ENCODE results near the gene PRKCZ. TPM values are rescaled to one million over a fixed set of nuclear protein-coding genes. Genes with fewer than 3 reads are reported as not detected.

The PRKCZ gene
- total RNA-seq, 1 experiment from 2014 or later = 45.9 TPM

DNA sequence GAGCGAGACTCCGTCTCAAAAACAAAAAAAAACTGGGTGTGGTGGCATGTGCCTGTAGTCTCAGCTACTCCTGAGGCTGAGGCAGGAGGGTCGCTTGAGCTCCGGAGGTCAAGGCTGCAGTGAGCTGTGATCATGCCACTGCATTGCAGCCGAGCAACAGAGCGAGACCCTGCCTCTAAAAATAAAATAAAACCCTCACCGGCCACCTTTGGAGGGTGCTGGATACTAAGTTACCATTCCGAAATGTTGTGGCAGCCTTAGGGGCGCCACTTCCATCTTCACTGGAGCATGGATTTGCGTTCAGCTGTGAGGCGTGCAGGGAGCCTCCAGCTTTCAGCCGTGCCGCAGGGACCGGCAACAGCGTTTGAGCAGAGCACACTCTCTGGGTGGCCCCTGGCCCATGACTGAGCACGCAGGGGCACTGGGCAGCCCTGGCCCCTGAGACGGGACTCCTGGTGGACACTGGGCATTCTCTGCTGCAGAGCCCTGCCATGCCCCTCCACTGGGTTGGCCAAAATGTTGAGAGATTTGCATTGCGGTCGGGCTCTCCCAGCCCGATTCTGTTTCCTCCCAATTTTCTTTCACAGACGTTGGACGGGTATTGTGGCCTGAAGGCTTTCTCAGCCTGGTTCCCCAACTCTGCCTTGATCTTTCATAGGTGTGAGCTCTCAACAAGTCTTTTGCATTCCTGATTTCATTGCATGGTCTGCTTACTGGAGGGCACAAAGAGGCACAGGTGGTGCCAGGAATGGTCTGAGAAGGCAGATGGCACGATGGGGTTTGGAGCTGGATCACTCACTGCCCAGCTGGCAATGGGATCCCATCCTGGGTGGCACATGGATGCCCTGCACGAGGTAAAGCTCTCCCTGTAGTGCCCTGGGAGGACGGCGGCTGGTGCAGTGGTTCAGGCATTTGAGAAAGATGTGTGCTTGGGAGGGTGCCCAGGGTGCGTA, 40.8 kb upstream of the PRKCZ start:
- TF ChIP-seq, protein P1, sequence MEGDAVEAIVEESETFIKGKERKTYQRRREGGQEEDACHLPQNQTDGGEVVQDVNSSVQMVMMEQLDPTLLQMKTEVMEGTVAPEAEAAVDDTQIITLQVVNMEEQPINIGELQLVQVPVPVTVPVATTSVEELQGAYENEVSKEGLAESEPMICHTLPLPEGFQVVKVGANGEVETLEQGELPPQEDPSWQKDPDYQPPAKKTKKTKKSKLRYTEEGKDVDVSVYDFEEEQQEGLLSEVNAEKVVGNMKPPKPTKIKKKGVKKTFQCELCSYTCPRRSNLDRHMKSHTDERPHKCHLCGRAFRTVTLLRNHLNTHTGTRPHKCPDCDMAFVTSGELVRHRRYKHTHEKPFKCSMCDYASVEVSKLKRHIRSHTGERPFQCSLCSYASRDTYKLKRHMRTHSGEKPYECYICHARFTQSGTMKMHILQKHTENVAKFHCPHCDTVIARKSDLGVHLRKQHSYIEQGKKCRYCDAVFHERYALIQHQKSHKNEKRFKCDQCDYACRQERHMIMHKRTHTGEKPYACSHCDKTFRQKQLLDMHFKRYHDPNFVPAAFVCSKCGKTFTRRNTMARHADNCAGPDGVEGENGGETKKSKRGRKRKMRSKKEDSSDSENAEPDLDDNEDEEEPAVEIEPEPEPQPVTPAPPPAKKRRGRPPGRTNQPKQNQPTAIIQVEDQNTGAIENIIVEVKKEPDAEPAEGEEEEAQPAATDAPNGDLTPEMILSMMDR (IDR thresholded peaks at IDR 0.05; ENCODE audit: insufficient read depth in 1 of 2, low read depth in 1 of 2, low read length in 1 of 2, severe bottlenecking in 1 of 2, unreplicated experiment in 1 of 2) = no peak
- intact Hi-C loops (cut with micrococcal nuclease; ENCODE audit: unreplicated experiment) = no loop called here
- H3K4me1 Mint-ChIP-seq (ENCODE audit: low read depth, unreplicated experiment) = no peaks in the 10 kb centered on the region
- no peak for DNase-seq
- no peaks in the 10 kb centered on the region for H3K4me1 ChIP-seq
- no peak overlapping the region for H3K4me3 ChIP-seq (ENCODE audit: low read depth, low read length)
- no TSS peak for BruUV-seq (replicated peaks)
- H3K27ac Mint-ChIP-seq (ENCODE audit: unreplicated experiment) = no peak overlapping the region
- ChIA-PET CTCF (interaction anchor here (0.9 kb wide), 1 partner anchor 35 kb away, joined by 3 read pairs; no protein-coding TSS in a partner anchor), POLR2A (no interaction called here)
- no peaks in the 10 kb centered on the region for H3K9me3 Mint-ChIP-seq (ENCODE audit: unreplicated experiment)
- no peaks in the 10 kb centered on the region; the same call in 1 of the 2 replicates for H3K27me3 ChIP-seq (replicated peaks; ENCODE audit: control insufficient read depth, insufficient read depth, low read length)
- no peaks in the 10 kb centered on the region for H3K36me3 ChIP-seq (ENCODE audit: control insufficient read depth, insufficient read depth, low read length)
- H3K4me3 Mint-ChIP-seq (ENCODE audit: unreplicated experiment) = no peak overlapping the region
- H3K36me3 Mint-ChIP-seq (ENCODE audit: insufficient read depth, unreplicated experiment) = no peaks in the 10 kb centered on the region
- no peaks in the 10 kb centered on the region for H3K27me3 Mint-ChIP-seq (ENCODE audit: insufficient read depth, unreplicated experiment)
- H3K9me3 ChIP-seq = no peaks in the 10 kb centered on the region

DNA sequence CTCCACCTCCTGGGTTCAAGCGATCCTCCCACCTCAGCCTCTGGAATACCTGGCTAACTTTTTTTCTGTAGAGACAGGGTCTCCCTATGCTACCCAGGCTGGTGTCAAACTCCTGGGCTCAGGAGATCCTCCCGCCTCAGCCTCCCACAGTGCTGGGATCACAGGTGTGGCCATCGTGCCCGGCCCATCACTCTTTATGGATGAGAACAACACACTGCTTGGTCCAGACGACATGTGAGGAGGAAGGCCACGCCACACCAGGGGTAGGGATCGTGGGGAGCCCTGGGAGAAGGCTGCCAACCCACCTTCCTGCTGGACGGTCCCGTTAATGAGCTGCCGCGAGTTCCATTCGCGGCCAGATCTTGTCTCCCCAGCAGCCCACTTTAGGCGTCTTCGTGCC, 36.0 kb upstream of the PRKCZ start:
- Histone ChIP-seq H3K9me3 (no peaks in the 10 kb centered on the region), H3K27me3 (replicated peaks; ENCODE audit: control insufficient read depth, insufficient read depth, low read length) (no peaks in the 10 kb centered on the region; the same call in 1 of the 2 replicates), H3K4me3 (ENCODE audit: low read depth, low read length) (no peak overlapping the region), H3K36me3 (ENCODE audit: control insufficient read depth, insufficient read depth, low read length) (no peaks in the 10 kb centered on the region), H3K4me1 (no peaks in the 10 kb centered on the region)
- BruUV-seq (replicated peaks) = no TSS peak
- Mint-ChIP-seq H3K36me3 (ENCODE audit: insufficient read depth, unreplicated experiment) (no peaks in the 10 kb centered on the region), H3K27me3 (ENCODE audit: insufficient read depth, unreplicated experiment) (peaks cover 14% of the 10 kb centered on the region), H3K4me3 (ENCODE audit: unreplicated experiment) (no peak overlapping the region), H3K4me1 (ENCODE audit: low read depth, unreplicated experiment) (no peaks in the 10 kb centered on the region), H3K9me3 (ENCODE audit: unreplicated experiment) (no peaks in the 10 kb centered on the region), H3K27ac (ENCODE audit: unreplicated experiment) (no peak overlapping the region)
- TF ChIP-seq, protein P1 (IDR thresholded peaks at IDR 0.05; ENCODE audit: insufficient read depth in 1 of 2, low read depth in 1 of 2, low read length in 1 of 2, severe bottlenecking in 1 of 2, unreplicated experiment in 1 of 2) = no peak
- intact Hi-C loops (cut with micrococcal nuclease; ENCODE audit: unreplicated experiment) = no loop called here
- ChIA-PET POLR2A (no interaction called here), CTCF (no interaction called here)
- DNase-seq = no peak

DNA sequence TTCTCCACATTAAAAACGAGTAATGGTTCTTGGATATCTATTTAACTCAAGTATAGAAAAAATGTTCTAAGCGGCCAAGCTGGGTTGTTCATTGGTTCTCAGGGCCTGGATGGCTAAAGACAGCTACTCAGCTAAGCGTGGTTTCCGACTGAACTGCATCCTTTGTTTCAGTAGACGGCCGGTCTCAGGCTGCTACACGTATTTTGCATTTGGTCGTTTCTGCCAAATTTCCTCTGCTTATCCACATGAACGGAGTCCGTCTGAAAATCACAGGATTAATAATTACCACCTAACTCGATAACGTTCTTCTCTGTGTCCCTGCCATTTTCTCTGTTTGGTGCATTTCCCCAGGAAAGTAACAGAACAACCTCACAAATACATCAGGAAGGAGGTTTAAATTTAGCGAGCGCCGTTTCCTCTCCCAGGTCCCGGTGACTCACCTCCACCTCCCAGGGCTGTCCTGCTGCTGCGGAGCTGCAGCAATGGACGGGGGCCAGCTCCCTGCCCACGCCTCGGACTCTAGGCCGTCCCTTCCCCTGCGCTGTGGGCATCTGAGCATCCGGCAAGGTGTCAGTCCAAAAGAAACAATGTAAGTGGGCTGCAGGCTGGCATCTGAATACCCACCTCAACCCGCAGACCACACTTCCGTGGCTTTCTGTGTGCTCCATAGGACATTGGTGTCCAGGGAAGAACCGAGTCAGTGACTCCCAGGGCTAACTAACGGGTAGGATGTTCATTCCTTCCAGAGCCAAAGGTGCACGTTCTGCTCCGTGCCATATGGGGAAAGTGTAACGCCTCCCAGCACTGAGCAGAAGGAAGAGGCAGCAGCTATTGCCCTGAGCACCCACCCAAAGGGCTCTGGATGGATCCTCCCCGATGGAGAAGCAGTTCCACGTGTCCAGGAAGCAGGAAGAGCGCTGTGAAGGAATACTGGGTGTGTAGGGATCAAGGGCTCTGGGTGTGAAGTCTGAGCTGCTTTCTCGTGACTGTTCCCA, 35.2 kb upstream of the PRKCZ start:
- Histone ChIP-seq H3K4me1 (no peaks in the 10 kb centered on the region), H3K4me3 (ENCODE audit: low read depth, low read length) (no peak overlapping the region), H3K9me3 (no peaks in the 10 kb centered on the region), H3K36me3 (ENCODE audit: control insufficient read depth, insufficient read depth, low read length) (no peaks in the 10 kb centered on the region), H3K27me3 (replicated peaks; ENCODE audit: control insufficient read depth, insufficient read depth, low read length) (no peaks in the 10 kb centered on the region; the same call in 1 of the 2 replicates)
- CTCF ChIA-PET = interaction anchor here (0.5 kb wide), 1 partner anchor 426 kb away, joined by 4 read pairs; no protein-coding TSS in a partner anchor
- no TSS peak for BruUV-seq (replicated peaks)
- H3K27ac Mint-ChIP-seq (ENCODE audit: unreplicated experiment) = no peak overlapping the region
- POLR2A ChIA-PET = no interaction called here
- TF ChIP-seq, protein P1 (IDR thresholded peaks at IDR 0.05; ENCODE audit: insufficient read depth in 1 of 2, low read depth in 1 of 2, low read length in 1 of 2, severe bottlenecking in 1 of 2, unreplicated experiment in 1 of 2) = no peak
- H3K9me3 Mint-ChIP-seq (ENCODE audit: unreplicated experiment) = no peaks in the 10 kb centered on the region
- DNase-seq = no peak
- intact Hi-C loops (cut with micrococcal nuclease; ENCODE audit: unreplicated experiment) = no loop called here
- peaks cover 14% of the 10 kb centered on the region for H3K27me3 Mint-ChIP-seq (ENCODE audit: insufficient read depth, unreplicated experiment)
- no peaks in the 10 kb centered on the region for H3K36me3 Mint-ChIP-seq (ENCODE audit: insufficient read depth, unreplicated experiment)
- H3K4me1 Mint-ChIP-seq (ENCODE audit: low read depth, unreplicated experiment) = no peaks in the 10 kb centered on the region
- no peak overlapping the region for H3K4me3 Mint-ChIP-seq (ENCODE audit: unreplicated experiment)
